Stimulated activated memory B cell treated with anti-CD40 and anti-IgM and Interleukin-4, amounts not matched to agents 10 μg/mL and 1 μg/mL and 100 μg/mL, for 72 hours (primary cell): Measurements from ENCODE around the gene USH2A.

Experiments used
- ATAC-seq: fragments of 150-1000 bp; cut with Tn5 transposase; 2 replicates; pipeline ENCODE4 v1.10.0; 2021
- H3K27ac Mint-ChIP-seq: one replicate; pipeline ENCODE4 v1.8.0; 2022; ENCODE audit warnings: mild to moderate bottlenecking, mixed read lengths
- H3K27me3 Mint-ChIP-seq: one replicate; pipeline ENCODE4 v1.8.0; 2022; ENCODE audit warnings: mixed read lengths
- H3K36me3 Mint-ChIP-seq: one replicate; pipeline ENCODE4 v1.8.0; 2022; ENCODE audit warnings: mixed read lengths
- H3K4me1 Mint-ChIP-seq: one replicate; pipeline ENCODE4 v1.8.0; 2022; ENCODE audit warnings: mixed read lengths
- H3K4me3 Mint-ChIP-seq: one replicate; pipeline ENCODE4 v1.8.0; 2022; ENCODE audit warnings: mild to moderate bottlenecking, moderate library complexity, mixed read lengths
- H3K9me3 Mint-ChIP-seq: one replicate; pipeline ENCODE4 v1.8.0; 2022; ENCODE audit warnings: mixed read lengths

USH2A gene

GRCh38 chr1:215905493-215906115 lies 517.6 kb downstream of the USH2A start:
- Mint-ChIP-seq H3K4me1 (no peaks in the 10 kb centered on the region), H3K9me3 (peaks cover 2% of the 10 kb centered on the region)
- ATAC-seq, result no peak

DNA sequence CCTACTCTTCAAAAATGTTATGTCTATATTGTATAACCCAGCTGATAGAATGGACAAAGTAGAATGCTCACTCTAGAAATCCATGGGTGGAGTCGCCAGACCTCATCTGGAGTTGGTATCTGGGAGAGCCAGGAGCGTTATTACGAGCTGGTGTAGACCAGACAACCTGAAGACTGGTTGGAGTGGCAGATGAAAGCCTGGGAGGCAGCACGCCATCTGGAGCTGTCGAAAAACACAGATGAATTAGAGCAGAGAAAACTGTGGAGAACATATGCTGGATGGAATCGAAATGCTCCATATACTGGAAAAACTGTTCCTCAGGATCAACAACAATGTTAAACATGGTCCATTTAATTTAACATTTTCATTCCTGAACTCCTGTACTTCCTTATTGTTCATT lies 522.6 kb downstream of the USH2A start:
- Mint-ChIP-seq H3K4me1 (no peaks in the 10 kb centered on the region), H3K36me3 (no peaks in the 10 kb centered on the region), H3K9me3 (peaks cover 4% of the 10 kb centered on the region), H3K4me3 (no peak overlapping the region), H3K27ac (no peak overlapping the region), H3K27me3 (no peaks in the 10 kb centered on the region)
- ATAC-seq, result no peak

More at GRCh38 chr1:215905493-215906115, 517.6 kb downstream of the USH2A start:
- H3K27ac Mint-ChIP-seq, result no peak overlapping the region
- no peaks in the 10 kb centered on the region for H3K27me3 Mint-ChIP-seq
- H3K4me3 Mint-ChIP-seq, result no peak overlapping the region
- H3K36me3 Mint-ChIP-seq, result no peaks in the 10 kb centered on the region

- peaks cover 4% of the 10 kb centered on the region for H3K9me3 Mint-ChIP-seq
- no peaks in the 10 kb centered on the region for H3K4me1 Mint-ChIP-seq
- ATAC-seq, result no peak
- H3K4me3 Mint-ChIP-seq, result no peak overlapping the region
- H3K27ac Mint-ChIP-seq, result no peak overlapping the region
- H3K36me3 Mint-ChIP-seq, result no peaks in the 10 kb centered on the region
- no peaks in the 10 kb centered on the region for H3K27me3 Mint-ChIP-seq
Measured at GRCh38 chr1:215899901-215900300, 523.3 kb downstream of the USH2A start.

GRCh38 chr1:215895893-215896292 lies 527.4 kb downstream of the USH2A start:
- no peaks in the 10 kb centered on the region for H3K27me3 Mint-ChIP-seq
- no peaks in the 10 kb centered on the region for H3K36me3 Mint-ChIP-seq
- ATAC-seq, result no peak
- H3K4me3 Mint-ChIP-seq, result no peak overlapping the region
- no peak overlapping the region for H3K27ac Mint-ChIP-seq
- peaks cover 4% of the 10 kb centered on the region for H3K9me3 Mint-ChIP-seq
- no peaks in the 10 kb centered on the region for H3K4me1 Mint-ChIP-seq

DNA sequence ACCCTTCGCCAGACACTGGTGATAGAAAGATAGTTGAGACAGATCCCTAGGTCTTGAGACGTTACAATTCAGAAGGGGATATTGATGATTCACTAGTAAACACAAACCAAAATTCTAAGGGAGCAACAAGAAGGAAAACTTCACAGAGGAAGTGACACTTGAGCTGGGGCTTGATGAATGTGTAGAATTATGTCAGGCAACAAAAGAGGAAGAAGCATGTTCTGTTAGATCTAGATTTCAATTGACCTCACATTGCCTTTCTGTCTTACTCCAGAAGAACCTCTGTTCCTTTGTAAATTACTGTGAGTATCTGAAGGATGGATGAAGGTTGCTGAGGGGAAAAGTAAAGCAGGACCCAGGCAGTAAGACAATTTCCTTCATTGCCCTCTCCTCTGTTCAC lies 528.0 kb downstream of the USH2A start:
- H3K27me3 Mint-ChIP-seq, result no peaks in the 10 kb centered on the region
- peaks cover 4% of the 10 kb centered on the region for H3K9me3 Mint-ChIP-seq
- ATAC-seq, result no peak
- no peak overlapping the region for H3K4me3 Mint-ChIP-seq
- H3K36me3 Mint-ChIP-seq, result no peaks in the 10 kb centered on the region
- no peaks in the 10 kb centered on the region for H3K4me1 Mint-ChIP-seq
- H3K27ac Mint-ChIP-seq, result no peak overlapping the region

GRCh38 chr1:215894617-215895016 lies 528.6 kb downstream of the USH2A start:
- Mint-ChIP-seq H3K9me3 (peaks cover 4% of the 10 kb centered on the region), H3K27me3 (no peaks in the 10 kb centered on the region), H3K4me3 (no peak overlapping the region), H3K36me3 (no peaks in the 10 kb centered on the region), H3K27ac (no peak overlapping the region), H3K4me1 (no peaks in the 10 kb centered on the region)
- no peak for ATAC-seq

- no peaks in the 10 kb centered on the region for H3K27me3 Mint-ChIP-seq
- H3K9me3 Mint-ChIP-seq, result no peaks in the 10 kb centered on the region
- H3K4me3 Mint-ChIP-seq, result no peak overlapping the region
- H3K27ac Mint-ChIP-seq, result no peak overlapping the region
- H3K36me3 Mint-ChIP-seq, result no peaks in the 10 kb centered on the region
- no peaks in the 10 kb centered on the region for H3K4me1 Mint-ChIP-seq
- no peak for ATAC-seq
Measured at GRCh38 chr1:215891266-215892057, 531.8 kb downstream of the USH2A start.

- Mint-ChIP-seq H3K36me3 (no peaks in the 10 kb centered on the region), H3K4me3 (no peak overlapping the region), H3K4me1 (no peaks in the 10 kb centered on the region), H3K27me3 (no peaks in the 10 kb centered on the region), H3K27ac (no peak overlapping the region), H3K9me3 (peaks cover 3% of the 10 kb centered on the region)
- ATAC-seq, result no peak
Measured at GRCh38 chr1:215890438-215890837, 532.8 kb downstream of the USH2A start.

DNA sequence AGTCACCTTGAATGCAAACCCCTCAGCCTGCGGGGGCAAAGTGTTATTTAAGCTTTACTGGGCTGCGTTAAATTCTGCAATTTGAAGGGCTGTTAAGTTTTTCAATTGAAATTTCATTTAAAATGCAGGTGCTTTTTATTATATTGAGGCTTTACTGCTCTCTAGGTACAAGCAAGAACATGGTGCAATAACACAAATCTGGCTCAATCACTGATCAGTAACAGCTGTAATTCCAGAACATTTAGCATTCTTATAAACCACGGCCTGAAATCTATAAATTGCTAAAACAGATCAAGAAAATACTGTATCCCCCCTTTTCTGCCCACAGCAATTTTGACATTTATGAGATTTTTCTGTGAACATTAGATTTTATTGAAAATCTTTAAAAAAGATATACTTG lies 533.4 kb downstream of the USH2A start:
- Mint-ChIP-seq H3K4me3 (no peak overlapping the region), H3K36me3 (no peaks in the 10 kb centered on the region), H3K9me3 (peaks cover 3% of the 10 kb centered on the region), H3K27me3 (no peaks in the 10 kb centered on the region), H3K27ac (no peak overlapping the region), H3K4me1 (no peaks in the 10 kb centered on the region)
- ATAC-seq, result no peak

- Mint-ChIP-seq H3K27ac (no peak overlapping the region), H3K4me1 (no peaks in the 10 kb centered on the region), H3K9me3 (peaks cover 3% of the 10 kb centered on the region), H3K4me3 (no peak overlapping the region), H3K36me3 (no peaks in the 10 kb centered on the region), H3K27me3 (no peaks in the 10 kb centered on the region)
- no peak for ATAC-seq
Measured at GRCh38 chr1:215888159-215888558, 535.1 kb downstream of the USH2A start.

DNA sequence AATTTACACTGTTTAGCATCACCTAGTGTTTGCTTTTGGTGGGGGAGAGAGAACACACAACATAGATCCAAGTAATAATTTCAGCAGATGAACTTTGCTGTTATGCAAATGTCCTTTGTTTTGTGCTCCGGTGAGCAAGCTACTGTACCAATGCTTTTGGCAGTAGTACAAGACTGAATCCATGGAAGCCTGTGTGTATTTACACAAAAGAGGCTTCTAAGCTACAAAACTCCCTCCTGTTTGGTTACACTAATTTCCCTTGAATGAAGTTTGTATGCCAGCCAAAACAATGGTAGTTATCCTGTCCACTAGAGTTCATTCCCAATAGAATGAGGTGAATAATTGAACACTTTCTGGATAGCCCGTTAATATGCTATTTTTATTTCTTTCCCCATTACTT lies 535.6 kb downstream of the USH2A start:
- ATAC-seq, result no peak
- no peaks in the 10 kb centered on the region for H3K27me3 Mint-ChIP-seq
- H3K4me3 Mint-ChIP-seq, result no peak overlapping the region
- H3K4me1 Mint-ChIP-seq, result no peaks in the 10 kb centered on the region
- no peak overlapping the region for H3K27ac Mint-ChIP-seq
- H3K9me3 Mint-ChIP-seq, result peaks cover 3% of the 10 kb centered on the region
- no peaks in the 10 kb centered on the region for H3K36me3 Mint-ChIP-seq

DNA sequence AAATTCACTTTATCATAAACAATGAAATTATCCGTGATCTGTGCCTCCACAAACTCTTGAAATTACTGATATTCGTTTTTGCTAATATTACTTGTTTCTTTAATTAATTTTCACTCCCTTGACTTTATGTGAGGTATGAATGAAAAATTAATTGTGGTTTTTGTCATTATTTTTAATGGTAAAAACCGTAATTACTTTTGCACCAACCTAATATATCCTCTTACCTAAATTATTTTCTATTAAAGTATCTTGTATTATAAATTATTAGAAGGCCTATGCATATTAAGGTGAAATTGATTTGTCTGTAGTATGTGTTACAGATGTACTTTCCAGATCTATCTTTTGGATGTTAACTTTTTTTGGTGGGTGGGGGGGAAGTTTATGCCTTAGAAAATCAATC lies 540.2 kb downstream of the USH2A start:
- no peak for ATAC-seq
- no peaks in the 10 kb centered on the region for H3K36me3 Mint-ChIP-seq
- no peak overlapping the region for H3K4me3 Mint-ChIP-seq
- no peak overlapping the region for H3K27ac Mint-ChIP-seq
- H3K27me3 Mint-ChIP-seq, result no peaks in the 10 kb centered on the region
- peaks cover 6% of the 10 kb centered on the region for H3K9me3 Mint-ChIP-seq
- H3K4me1 Mint-ChIP-seq, result no peaks in the 10 kb centered on the region

DNA sequence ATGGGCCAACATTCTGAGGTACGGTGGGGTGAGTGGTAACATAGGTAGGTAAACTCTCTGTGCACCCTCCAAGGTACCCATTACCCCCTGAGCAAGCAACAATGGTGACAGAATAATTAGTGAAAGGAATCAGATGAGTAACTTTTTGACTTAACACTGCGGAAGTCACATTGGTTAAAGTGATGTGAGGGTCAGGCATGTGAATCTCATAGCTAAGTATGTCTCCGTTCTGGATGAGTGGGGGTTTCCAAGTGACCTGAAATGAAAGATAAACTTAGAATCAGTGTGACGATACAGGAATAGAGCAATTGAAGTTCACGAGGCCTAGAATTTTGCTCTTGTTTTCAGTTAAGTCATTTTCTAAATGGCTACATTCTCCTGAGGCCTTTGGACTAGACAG lies 544.4 kb downstream of the USH2A start:
- Mint-ChIP-seq H3K9me3 (peaks cover 3% of the 10 kb centered on the region), H3K4me1 (no peaks in the 10 kb centered on the region), H3K36me3 (no peaks in the 10 kb centered on the region), H3K4me3 (no peak overlapping the region), H3K27ac (no peak overlapping the region), H3K27me3 (no peaks in the 10 kb centered on the region)
- ATAC-seq, result no peak

GRCh38 chr1:215878128-215878527 lies 545.1 kb downstream of the USH2A start:
- no peak overlapping the region for H3K27ac Mint-ChIP-seq
- no peaks in the 10 kb centered on the region for H3K36me3 Mint-ChIP-seq
- no peaks in the 10 kb centered on the region for H3K27me3 Mint-ChIP-seq
- H3K4me3 Mint-ChIP-seq, result no peak overlapping the region
- peaks cover 3% of the 10 kb centered on the region for H3K9me3 Mint-ChIP-seq
- no peak for ATAC-seq
- H3K4me1 Mint-ChIP-seq, result no peaks in the 10 kb centered on the region

- ATAC-seq, result no peak
- Mint-ChIP-seq H3K27ac (no peak overlapping the region), H3K4me1 (no peaks in the 10 kb centered on the region)
Measured at GRCh38 chr1:215877452-215877951, 545.7 kb downstream of the USH2A start.

DNA sequence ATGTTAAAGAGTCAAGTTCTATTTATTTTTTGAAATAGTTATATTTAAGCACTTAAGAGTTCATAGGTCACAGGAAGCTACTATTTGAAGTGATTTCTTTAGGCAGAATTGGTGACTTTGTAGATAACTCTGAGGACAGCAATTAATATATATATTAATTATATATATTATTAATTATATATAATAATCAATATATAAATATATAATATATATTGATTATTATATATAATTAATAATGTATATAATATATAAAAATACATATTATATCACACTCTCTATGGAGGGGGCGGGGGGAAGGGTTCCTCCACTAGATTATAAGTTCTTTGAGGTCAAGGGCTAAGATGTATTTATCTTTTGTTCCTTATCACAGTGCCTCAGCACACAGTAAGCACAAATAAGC lies 547.5 kb downstream of the USH2A start:
- no peaks in the 10 kb centered on the region for H3K36me3 Mint-ChIP-seq
- no peak overlapping the region for H3K4me3 Mint-ChIP-seq
- ATAC-seq, result no peak
- H3K27ac Mint-ChIP-seq, result no peak overlapping the region
- no peaks in the 10 kb centered on the region for H3K27me3 Mint-ChIP-seq
- no peaks in the 10 kb centered on the region for H3K4me1 Mint-ChIP-seq
- peaks cover 3% of the 10 kb centered on the region for H3K9me3 Mint-ChIP-seq

More at GRCh38 chr1:215877452-215877951, 545.7 kb downstream of the USH2A start:
- H3K9me3 Mint-ChIP-seq, result peaks cover 3% of the 10 kb centered on the region
- H3K27me3 Mint-ChIP-seq, result no peaks in the 10 kb centered on the region
- no peaks in the 10 kb centered on the region for H3K36me3 Mint-ChIP-seq
- H3K4me3 Mint-ChIP-seq, result no peak overlapping the region
